HG03439 (cell line): ENCODE data around the gene SV2A.
"Not testable (repeated sequence)": the region's sequence is repeated elsewhere in the genome, so short reads cannot be mapped to it uniquely, and the experiment has no call there.

Source experiments
- ATAC-seq: cut with Tn5 transposase; IDR thresholded peaks from one replicate; pipeline ENCODE4 v1.9.1; 2021; ENCODE audit warnings: mild to moderate bottlenecking, moderate library complexity; ENCODE audit not compliant: unreplicated experiment

The SV2A gene

DNA sequence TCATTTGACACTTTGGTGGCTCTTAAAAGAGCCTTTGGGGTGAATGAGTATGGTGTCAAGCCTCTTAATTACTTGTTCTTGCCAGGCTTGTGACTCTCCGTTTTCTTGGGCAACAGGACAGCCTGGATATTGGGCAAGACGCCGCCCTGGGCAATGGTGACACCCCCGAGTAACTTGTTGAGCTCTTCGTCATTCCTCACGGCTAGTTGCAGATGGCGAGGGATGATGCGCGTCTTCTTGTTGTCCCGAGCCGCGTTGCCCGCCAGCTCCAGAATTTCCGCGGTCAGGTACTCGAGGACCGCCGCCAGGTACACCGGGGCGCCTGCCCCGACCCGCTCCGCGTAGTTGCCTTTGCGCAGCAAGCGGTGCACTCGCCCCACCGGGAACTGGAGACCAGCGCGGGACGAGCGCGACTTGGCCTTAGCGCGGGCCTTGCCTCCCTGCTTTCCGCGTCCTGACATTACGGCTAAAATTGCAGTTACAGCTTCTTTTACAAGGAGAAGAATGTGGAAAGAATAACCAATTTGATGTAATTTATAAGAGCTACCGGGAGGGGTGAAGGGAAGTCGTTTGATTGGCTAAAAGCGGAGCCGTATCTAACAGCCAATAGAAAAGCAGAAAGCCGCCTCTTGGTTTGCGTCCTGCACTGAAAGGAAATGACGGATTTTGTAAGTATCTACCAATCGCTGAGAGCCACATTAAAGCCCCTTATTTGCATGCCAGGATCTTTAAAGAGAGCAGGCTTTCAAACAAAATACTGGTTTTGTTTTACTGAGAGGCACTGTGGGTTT lies 30.0 kb downstream of the SV2A start:
- ATAC-seq: peak; percentile 45

DNA sequence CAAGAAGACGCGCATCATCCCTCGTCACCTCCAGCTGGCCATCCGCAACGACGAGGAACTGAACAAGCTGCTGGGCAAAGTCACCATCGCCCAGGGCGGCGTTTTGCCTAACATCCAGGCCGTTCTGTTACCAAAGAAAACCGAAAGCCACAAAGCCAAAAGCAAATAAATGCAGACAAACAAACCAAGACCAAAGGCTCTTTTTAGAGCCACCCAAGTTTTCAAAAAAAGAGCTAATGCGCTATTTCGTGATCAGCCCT lies 30.5 kb downstream of the SV2A start:
- not testable (repeated sequence) for ATAC-seq

DNA sequence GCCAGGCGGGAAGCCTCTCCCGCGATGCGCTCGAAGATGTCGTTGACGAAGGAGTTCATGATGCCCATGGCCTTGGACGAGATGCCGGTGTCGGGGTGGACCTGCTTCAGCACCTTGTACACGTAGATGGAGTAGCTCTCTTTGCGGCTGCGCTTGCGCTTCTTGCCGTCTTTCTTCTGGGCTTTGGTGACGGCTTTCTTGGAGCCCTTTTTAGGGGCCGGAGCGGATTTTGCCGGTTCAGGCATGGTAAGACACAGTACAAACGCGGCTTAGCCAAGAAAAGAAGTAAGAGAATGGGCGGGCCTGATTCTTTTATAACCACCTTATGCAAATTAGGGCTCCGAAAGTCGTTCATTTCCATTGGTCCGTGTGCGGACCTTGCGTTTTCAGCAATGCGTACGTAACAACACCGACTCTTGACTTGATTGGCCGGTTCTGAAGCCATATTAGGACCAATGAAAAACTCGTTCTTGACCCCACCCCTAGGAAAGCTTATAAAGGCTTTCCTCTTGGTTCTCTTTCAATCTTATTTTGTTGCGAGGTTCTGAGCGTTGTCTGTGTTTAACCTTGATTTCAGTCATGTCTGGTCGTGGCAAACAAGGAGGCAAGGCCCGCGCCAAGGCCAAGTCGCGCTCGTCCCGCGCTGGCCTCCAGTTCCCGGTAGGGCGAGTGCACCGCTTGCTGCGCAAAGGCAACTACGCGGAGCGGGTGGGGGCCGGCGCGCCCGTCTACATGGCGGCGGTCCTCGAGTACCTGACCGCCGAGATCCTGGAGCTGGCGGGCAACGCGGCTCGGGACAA lies 31.0 kb downstream of the SV2A start:
- peak; percentile 63 for ATAC-seq

DNA sequence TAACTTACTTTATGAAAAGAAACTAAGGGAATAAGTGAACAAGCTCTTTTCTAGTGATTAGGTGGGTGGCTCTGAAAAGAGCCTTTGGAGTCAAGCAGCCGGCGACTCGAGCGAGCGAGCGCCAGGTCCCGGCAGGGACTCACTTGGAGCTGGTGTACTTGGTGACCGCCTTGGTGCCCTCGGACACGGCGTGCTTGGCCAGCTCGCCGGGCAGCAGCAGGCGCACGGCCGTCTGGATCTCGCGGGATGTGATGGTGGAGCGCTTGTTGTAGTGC lies 31.6 kb downstream of the SV2A start:
- not testable (repeated sequence) for ATAC-seq

DNA sequence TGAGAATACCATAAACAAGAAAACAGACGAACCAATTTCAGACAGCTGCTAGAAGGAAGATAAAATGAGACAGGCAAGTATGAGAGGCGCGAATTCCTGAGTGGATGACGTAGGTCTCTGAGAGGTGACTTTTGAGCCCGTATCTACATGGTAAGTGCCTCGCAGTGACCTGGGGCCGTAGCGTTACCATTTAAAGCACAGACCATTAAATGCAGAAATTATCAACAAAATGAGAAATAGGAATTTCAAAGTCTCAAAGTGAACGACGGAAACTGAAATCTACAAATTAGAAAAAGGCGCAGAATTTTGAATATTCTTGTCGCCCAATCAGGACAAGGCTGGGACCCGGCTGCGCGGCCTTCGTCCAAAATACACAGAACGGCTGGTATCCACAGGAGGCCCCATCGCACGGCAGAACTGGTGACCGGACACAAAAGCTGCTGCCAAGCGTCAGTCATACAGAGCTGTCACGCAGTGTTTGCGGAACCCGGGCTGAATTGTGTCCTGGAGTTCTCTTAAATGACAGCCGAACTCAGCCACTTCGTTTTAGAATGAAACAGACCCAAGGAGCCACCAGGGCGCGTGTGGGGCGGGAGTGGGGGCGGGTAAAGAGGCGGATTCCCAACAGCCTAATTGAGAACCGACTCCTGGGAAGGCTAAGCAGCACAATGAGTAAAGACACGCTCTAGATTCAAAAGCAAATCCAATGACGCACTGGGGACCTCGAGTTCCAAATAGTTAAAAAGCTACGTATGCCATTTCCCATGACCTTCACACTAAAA lies 32.1 kb downstream of the SV2A start:
- ATAC-seq: no peak

DNA sequence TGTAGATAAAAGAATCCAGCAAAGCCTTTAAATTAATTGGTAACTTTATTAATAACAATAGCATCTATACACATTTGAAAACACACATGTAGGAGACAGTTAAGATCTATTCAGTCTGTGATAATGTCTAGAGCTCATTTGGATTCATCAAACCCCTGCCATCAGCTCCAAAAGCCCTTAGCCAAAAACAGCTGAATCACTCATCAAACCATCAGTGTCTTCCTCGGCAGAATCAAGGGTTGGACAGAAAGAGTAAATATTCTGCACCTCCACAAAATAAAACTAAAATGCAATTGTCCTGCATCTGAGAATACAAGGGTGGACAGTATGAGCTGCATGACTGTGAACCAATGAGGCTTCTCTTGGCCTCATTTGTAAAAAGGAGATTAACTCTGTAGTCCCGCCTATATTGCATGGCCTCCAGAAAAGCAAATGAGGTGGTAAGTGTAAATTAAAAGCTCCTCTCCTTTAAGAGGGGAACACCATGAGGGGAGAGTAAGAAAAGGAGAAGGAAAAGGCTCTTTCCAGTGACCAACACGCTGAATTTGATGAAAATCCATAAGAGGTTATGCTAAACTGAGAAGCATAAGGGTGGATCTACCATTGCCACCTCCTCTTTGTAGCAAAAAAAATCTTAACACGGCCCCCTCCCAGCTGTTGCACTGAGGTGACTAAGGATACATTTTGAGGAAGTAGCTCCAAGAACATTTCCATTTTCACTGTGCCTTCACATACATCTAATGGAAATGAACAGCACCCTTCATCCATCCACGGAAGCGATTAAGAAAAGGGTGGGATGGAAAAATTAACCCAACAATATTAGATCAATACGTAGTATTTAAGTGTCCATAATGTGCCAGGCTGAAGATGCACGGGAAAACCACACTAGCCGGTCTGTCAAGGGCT lies 33.0 kb downstream of the SV2A start:
- no peak for ATAC-seq

DNA sequence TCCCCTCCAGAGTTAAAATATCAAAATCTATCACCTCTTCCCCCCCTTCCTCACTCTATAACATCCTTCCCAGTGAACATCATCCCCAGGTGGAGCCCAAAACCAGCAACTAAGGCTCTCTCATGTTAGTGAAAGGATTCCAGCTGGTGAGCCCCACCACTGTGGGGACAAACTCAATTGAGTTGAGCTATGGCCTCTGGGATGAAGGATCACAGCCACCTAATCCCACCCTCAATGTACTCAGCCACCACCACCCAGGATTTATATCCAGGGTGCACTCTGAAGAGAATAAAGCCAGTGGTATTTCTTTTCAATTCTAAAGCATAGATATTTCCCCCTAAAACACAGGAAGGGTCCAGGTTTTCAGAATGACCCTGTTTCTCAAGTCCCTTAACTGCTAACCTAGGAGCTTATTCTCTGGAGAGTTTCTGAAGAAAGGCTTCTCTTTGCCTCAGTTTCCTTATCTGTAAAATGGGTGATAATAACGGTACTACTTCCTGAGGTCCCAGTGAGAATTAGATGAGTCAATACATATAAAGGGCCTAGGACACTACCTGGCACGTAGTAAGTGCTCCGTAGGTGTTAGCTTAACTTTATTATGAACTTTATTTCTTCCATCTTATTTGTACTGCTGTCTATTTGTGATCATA lies 33.9 kb downstream of the SV2A start:
- ATAC-seq: no peak

DNA sequence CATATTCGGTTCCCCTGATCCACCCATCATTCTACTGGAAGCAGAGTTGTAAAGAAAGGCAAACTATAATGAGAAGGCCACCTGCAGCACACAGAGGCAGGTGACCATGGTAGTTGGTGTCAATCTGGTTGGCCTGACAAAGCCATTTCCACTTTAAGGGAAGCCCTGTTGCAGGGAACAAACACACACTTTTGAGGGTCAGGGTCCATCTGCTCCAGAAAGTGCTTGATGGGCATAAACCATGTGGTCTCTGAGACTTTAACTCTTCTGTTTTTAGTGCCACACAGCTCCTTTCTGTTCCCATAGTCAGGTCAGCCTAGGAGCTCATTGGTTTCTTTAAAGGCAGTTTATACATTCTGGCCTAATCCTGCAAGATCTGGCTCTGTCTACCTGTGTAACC lies 35.8 kb downstream of the SV2A start:
- ATAC-seq: no peak

DNA sequence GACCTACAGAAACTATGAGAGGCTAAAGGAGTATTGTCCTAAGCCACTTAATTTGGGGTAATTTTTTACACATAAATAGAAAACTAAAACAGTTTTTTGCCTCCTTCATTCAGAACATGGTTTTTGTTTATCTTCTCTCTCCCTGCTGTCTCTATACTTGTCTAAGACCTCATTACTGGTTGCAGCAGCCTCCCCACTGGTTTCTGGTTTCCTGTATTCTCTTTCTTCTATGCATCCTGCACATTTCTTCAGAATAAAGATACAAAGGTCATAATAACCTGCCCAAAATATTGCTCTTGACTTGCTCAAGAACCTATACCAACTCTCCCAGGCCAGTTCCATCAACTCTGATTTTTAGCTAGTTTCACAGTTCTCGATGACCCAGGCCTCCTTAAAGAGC lies 38.1 kb downstream of the SV2A start:
- no peak for ATAC-seq

DNA sequence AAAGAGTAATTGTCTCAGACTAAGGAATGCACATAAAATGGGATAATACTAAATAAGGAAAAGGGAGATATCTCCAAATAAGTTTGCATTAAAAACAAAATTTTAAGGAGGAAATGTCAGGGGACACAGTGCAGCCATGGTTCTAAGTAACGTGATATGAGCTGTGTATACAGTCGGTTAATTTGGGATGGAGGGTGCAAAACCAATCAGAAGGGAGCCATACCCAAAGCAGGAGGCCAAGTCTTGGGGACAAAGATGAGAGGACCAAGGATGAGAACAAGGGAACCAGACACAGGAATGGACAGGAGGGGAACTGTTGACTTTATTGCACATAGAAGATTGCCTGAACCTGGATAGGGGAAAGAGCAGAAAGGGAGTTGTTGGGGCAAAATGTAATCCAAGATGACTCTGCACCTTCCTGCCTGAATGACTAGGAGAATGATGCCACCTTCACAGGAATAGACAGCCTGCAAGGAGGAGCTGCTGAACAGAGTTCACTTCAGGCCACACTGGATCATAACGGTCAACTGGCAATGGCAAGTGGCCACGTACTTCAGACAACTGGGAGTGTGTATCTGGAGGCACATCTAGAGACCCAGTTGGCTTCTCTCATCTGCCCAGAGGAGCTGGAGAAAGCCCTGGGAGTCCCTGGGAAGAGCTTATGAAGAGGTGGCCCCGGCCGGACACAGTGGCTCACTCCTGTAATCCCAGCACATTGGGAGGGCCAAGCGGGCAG lies 40.3 kb downstream of the SV2A start:
- ATAC-seq: no peak

DNA sequence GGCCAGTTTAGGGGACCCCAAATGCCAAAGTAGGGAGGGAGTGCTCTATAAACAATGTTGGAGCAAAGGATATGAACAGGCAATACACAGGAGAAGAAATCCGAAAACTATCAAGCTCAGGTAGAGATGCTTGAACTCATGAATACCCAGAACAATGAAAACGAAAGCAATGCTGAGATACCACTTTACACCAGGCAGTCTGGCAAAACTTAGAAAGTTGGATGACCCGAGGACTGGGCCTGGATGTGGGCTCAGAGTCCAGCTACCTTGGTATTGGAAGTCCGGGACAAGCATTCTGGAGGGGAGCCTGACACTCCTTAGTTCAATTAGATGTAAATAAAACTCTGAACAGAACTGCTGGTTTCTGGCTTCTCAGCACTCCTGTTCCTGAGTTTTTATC lies 44.6 kb downstream of the SV2A start:
- ATAC-seq: not testable (repeated sequence)

DNA sequence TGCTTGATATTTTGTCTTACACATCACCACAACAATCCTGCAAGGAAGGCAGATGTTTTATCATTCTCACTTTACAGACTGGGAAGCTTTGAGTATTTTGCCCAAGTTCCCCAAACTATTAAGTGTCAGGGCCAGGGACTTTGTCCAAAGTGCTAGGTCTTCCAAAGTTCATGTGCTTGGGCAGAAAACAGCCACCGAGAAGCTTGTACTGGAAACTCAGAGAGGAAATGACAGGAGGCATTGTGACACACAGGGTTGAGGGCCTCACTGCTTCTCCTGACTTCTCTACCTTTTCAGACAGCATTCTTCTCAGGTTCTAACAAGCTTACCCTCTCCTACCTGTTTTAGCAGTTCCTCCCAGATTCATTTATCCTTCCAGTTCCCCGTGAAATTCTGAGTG lies 50.8 kb downstream of the SV2A start:
- ATAC-seq: not testable (repeated sequence)

DNA sequence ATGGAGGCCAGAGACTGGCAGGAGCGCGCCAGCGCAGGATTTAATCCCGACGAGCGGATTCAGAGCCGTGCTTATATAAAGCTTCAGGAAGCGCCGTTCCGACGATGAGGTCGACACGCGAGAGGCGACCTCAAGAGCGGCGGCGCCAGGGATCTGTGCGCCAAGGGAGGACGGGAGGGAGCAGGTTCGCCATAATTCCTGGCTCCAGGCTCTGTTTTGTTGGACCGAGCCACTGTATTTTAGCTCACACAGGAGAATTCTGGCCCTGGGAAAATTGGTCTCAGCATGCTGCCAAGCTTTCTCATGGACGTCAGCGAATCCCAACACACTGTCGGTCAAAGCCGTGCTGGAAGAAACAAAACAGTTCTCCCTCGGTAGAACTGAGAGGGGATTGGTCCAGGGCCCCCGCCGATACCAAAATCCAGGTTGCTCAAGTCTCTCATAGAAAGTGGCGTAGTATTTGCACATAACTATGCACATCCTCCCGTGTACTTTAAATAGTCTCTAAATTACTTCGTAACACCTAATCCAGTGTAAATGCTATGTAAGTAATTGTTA lies 56.1 kb downstream of the SV2A start:
- peak; percentile 2 for ATAC-seq

DNA sequence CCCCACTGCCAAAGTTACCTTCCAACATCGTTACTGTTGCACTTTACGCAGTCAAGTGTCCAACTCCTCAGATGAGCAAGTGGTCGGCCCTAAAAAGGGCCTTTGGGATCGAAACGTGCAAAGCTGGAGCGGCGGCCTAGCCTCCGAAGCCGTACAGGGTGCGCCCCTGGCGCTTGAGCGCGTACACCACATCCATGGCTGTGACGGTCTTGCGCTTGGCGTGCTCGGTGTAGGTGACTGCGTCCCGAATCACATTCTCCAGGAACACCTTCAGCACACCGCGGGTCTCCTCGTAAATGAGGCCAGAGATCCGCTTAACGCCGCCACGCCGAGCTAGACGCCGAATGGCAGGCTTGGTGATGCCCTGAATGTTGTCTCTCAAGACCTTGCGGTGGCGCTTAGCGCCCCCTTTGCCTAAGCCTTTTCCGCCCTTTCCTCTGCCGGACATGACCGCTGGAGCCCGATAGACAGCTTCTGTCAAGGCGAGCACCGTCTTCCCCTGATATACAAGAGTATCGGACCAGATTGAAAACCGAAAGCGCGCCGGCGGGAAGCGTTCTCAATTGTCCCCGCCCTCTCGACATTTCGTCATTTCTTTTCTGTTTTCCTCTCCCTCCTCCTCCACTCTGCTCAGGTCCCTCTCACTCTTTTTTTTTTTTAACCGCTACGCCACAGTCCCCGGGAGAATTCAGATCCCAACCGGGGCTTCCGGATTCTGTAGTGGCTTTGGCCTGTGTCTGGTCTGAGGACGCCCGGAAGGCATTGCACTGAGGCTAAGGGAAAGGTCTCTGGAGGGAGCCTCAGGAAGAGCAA lies 56.8 kb downstream of the SV2A start:
- peak; percentile 73 for ATAC-seq

DNA sequence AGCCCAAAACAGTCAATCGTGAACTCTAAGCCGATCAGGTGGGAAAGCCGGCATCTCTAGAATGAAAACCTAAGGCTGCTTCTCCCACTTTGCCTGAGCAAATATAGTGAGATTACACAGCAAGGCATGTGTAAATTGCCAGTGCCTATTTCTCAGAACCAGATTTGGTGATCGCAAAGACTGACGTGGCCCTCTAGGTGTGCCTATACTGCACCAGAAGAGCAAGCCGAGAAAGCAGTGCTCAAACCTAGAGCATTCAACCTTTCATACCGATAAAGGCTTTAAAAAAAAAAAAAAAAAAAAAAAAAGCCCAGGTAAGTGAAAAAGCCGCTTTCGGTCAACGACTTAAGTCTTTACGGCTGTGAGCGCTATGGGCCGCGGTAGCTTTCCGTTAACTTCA lies 57.4 kb downstream of the SV2A start:
- peak; percentile 2 for ATAC-seq
